ENCODE data around the gene ARHGEF4.

Gene ARHGEF4

GRCh38 chr2:130819608-130820278 is 17.0 kb upstream of the ARHGEF4 start:
- DNase-seq (ENCODE audit: low read depth in 4 of 4, low spot score in 1 of 4): no peak

DNA sequence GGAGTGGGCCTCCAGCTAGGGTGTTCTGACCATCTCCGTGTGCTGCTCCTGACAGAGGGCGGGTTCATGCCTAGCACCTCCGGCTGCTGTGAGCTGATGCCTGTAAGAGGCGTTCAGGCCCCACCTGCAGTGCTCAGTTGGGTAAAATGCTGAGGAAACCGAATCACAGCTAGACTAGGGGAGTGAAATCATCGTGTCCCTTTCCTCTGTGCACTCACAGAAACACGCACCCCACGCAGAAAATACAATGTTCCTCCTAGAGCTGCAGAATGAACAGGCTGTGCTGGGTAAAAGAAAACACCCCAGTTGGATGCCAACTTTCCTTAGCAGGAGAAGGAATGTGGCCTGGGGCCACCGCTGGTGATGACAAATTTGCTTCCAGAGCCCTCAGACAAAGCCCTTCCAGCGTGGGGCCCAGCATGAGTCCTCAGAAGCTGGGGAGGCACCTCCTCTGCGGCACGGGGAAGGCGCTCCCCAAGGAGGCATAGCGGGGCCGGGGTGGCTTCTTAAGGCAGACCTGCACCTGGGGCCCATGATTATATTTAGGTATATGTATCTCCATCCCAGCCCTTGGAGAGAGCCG is 16.3 kb upstream of the ARHGEF4 start:
- DNase-seq (ENCODE audit: low read depth in 4 of 4, low spot score in 1 of 4): no peak

GRCh38 chr2:130821867-130822266 is 14.8 kb upstream of the ARHGEF4 start:
- no peak for DNase-seq (ENCODE audit: low read depth in 4 of 4, low spot score in 1 of 4)

DNA sequence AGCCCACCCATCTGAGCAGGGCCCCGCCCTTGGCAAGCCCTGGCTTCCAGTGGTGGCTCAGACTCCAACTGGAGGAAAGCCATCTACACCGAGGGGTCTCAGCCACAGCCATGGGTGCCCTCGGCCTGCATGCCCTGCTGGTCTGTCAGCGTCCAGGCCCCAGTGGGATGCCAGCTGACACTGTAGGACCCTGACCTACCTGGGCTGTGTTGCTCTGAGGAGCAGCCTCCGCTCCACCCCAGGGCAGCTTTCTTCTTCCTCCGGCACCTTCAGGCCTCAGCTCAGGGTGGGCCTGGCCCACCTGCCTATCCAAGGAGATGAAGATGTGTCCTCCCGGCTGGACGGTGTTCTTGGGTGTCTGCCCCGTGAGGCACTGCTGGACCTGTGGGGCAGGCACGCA is 13.9 kb upstream of the ARHGEF4 start:
- no peak for DNase-seq (ENCODE audit: low read depth in 4 of 4, low spot score in 1 of 4)

DNA sequence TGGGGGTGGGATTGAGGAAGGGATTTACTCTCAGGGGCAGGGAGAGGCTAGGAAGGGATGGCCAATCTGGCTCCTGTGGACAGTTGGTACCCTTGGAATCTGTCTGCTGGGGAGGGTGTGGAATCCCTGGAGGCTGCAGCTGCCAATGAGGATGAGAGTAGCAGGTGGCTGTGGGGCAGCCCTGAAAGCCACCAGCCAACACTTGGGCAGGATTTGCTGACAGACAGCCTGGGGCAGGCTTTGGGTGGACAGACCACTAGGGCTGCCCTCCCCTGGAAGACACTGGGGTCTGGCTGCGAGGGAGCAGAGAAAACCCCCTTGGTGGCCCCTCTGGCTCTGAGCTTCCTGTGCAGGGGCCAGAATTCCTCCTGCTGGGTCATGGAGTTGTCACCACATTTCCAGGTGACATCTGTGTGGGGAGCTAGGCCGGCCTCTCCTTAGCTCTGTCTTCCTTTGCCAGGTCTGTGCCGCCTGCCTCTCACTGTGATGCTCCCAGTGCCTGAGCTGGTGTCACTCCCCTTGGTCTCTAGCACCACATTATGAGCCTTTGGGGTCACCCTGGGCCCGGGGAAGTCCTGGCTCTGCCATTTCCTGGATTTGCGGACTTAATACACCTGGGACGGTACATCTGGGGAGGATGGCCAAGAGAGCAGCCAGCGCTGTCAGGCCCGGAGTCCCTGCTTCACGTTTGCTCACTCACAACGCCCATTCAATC is 13.4 kb upstream of the ARHGEF4 start:
- no peak for DNase-seq (ENCODE audit: low read depth in 4 of 4, low spot score in 1 of 4)

DNA sequence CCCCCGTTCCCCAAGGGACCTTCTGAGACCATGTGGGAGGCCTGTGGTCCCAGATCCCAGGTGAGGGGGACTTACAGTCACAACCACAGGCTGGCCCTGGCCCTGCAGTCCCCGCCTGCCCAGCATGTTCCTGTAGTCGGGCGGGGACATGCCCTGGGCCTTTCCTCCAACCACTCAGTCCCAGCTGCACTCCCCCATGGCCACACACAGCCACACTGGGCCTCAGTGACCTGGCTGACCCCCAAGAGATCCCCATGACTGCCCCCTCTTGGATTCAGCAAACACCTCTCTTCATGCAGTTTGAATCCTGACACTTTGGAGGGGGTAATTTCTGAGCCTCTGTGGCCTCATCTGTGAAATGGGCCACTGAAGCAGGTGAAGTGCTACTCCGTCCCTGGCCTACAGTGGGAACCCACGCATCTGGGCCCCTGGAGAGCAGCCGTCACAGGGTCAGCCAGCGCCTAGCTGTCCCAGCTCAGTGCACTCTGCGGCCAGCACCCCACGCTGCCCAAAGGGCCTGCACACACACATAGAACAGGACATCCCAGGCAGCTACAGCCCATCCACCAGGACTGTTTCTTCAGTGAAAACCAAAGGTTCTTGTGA is 12.7 kb upstream of the ARHGEF4 start:
- DNase-seq (ENCODE audit: low read depth in 4 of 4, low spot score in 1 of 4): no peak

GRCh38 chr2:130824492-130825061 is 12.1 kb upstream of the ARHGEF4 start:
- peak in 3 of 4 experiments; percentile 38 to 50 (median 50) for DNase-seq (ENCODE audit: low read depth in 4 of 4, low spot score in 1 of 4)

- no peak for DNase-seq (ENCODE audit: low read depth in 4 of 4, low spot score in 1 of 4)
Measured at GRCh38 chr2:130825231-130825965, 11.3 kb upstream of the ARHGEF4 start.

DNA sequence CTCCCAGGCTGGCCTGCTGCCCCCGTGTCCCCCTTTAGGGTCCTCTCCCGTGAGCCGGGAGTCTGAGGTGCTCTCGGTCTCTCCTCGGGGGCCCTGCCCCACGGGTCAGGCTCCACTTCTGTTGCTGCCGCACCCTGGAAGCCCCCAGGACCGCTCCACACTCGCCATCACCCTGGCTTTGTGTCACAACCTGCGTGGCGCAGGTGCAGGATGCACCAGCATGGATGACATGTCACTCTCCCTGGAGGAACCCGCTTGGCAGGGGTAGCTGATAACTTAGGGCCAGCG is 10.8 kb upstream of the ARHGEF4 start:
- DNase-seq (ENCODE audit: low read depth in 4 of 4, low spot score in 1 of 4): no peak

- DNase-seq (ENCODE audit: low read depth in 4 of 4, low spot score in 1 of 4): no peak
Measured at GRCh38 chr2:130826419-130826818, 10.3 kb upstream of the ARHGEF4 start.

GRCh38 chr2:130826821-130827501 is 9.8 kb upstream of the ARHGEF4 start:
- DNase-seq (ENCODE audit: low read depth in 4 of 4, low spot score in 1 of 4): no peak

- no peak for DNase-seq (ENCODE audit: low read depth in 4 of 4, low spot score in 1 of 4)
Measured at GRCh38 chr2:130827502-130828251, 9.0 kb upstream of the ARHGEF4 start.

GRCh38 chr2:130828461-130828860 is 8.3 kb upstream of the ARHGEF4 start:
- DNase-seq (ENCODE audit: low read depth in 4 of 4, low spot score in 1 of 4): no peak

GRCh38 chr2:130829015-130829414 is 7.7 kb upstream of the ARHGEF4 start:
- DNase-seq (ENCODE audit: low read depth in 4 of 4, low spot score in 1 of 4): no peak

- no peak for DNase-seq (ENCODE audit: low read depth in 4 of 4, low spot score in 1 of 4)
Measured at GRCh38 chr2:130830538-130830937, 6.2 kb upstream of the ARHGEF4 start.

GRCh38 chr2:130831356-130831755 is 5.4 kb upstream of the ARHGEF4 start:
- no peak for DNase-seq (ENCODE audit: low read depth in 4 of 4, low spot score in 1 of 4)

DNA sequence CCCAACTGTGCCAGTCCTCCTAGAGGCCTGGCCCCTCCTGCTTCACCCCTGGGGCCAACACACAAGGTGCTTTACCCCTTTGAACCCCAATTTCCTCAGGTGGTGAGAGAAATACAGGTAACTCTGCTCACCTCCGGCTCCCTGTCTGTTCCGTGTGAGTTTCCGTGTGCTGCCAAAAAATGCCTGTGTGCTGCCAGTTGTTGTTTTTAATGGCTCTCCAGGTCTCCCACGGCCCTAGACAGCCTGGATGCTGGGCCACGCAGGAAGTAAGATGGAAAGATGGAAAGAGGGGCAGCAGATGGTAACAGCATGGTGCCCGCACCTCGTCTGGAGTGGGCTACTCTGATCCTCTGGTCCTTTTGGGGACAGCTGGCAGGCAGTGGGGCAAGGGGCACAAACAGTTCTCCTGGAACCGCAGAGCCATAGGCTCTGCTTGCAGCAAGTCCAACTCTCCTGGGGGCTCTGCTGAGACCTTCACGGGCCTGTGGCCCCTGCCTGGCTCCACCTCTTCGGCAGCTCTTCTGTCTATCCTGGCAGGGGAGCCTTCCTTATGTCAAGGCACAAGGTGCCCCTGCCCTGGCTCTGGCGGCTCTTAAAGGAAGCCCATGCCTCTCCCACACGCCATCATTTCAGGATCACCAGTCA is 4.3 kb upstream of the ARHGEF4 start:
- DNase-seq (ENCODE audit: low read depth in 4 of 4, low spot score in 1 of 4): no peak

DNA sequence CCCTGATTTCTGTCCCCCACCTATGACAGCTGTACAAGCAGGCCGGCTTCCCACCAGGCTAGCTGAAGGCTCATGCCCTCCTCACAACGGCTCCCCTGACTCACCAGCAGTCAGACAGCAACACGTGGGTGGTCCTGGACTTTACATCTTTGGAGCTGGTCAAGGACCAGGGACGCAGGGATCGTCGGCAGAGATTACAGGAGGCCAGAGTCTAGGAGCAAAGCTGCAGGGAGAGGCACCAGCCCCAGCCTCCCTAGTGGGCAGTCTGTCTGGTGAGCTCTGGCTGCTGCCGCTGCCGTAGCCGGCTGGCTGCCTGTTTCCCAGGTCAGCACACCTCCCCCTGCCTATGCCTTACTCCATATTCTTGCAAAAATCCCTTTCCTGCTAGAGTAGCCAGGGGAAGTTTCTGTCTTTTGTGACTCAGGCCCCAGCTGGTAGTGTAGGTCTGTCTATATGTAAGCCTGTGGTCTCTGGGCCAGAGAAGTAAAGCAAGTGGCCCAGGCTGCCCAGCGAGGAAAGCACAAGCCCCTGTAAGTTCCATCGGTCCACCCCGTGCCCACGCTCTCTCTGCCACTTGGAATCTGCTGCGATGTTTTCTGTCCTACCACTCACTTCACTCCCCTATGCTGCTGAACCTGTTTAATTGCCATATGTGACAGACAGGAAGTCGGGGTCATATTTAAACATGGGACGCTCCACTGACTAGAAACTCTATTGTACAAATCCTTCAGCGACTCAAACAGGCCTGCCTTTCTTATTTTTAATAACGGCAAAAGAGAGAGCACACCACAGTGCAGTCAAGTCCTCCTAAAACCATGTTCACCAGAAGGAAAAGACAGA is 2.4 kb upstream of the ARHGEF4 start:
- no peak for DNase-seq (ENCODE audit: low read depth in 4 of 4, low spot score in 1 of 4)

Measured in stimulated activated CD4-positive, alpha-beta T cell treated with anti-CD3 and anti-CD28 coated beads, Interleukin-1b, Interleukin-23, amount 100 ng/mL, for 24 hours (primary cell).